Measurements from ENCODE around the gene GPRIN3.

- TF ChIP-seq MXI1 (IDR thresholded peaks at IDR 0.05; ENCODE audit: borderline replicate concordance, low read depth, low read length), result no peak
- TF ChIP-seq CTCF (CRISPR knock-in tag; IDR thresholded peaks at IDR 0.05), result no peak
- TF ChIP-seq TAF1 (CRISPR knock-in tag; IDR thresholded peaks at IDR 0.05), result no peak
- no peak for TF ChIP-seq NKX3-1 (CRISPR knock-in tag; IDR thresholded peaks at IDR 0.05)
- TF ChIP-seq ADNP (CRISPR knock-in tag; IDR thresholded peaks at IDR 0.05), result no peak
- TF ChIP-seq SKIL (CRISPR knock-in tag; IDR thresholded peaks at IDR 0.05; ENCODE audit: borderline replicate concordance), result no peak
- TF ChIP-seq TFDP2 (CRISPR knock-in tag; IDR thresholded peaks at IDR 0.05), result no peak
- TF ChIP-seq REPIN1 (CRISPR knock-in tag; IDR thresholded peaks at IDR 0.05; ENCODE audit: borderline replicate concordance, low read depth), result no peak
These were observed 30.6 kb upstream of the GPRIN3 start for GRCh38 chr4:89338206-89338605.

Data from HepG2 (cell line).